CD8-positive, alpha-beta memory T cell (primary cell): ENCODE data around the gene C12orf76. TPM values are rescaled to one million over a fixed set of nuclear protein-coding genes. Genes with fewer than 3 reads are reported as not detected.

Experiments
- polyA plus RNA-seq: library from polyadenylated mRNA; unstranded; fragments of 300-500 nt; fragmentation: Illumina TruSeq; gene quantifications from one replicate; pipeline ENCODE4 v1.2.3, GENCODE V29; 2021
- total RNA-seq, 2 experiments: library from RNA; stranded (reverse); gene quantifications; one replicate each; pipeline ENCODE4 v1.2.3, GENCODE V29; 2021

C12orf76 gene
- total and polyA plus RNA-seq, 3 experiments from 2014 or later, result 11.7 to 17.3 (median 12.7) TPM

Other genes starting within 250 kb of the C12orf76 start
- not detected for gene TRPV4, start 215.1 kb downstream of the C12orf76 start, total RNA-seq
- not detected for gene TRPV4, start 215.1 kb downstream of the C12orf76 start, polyA plus RNA-seq
- 10 to 100 TPM; 39.3 to 42.7 TPM for gene GLTP, start 168.0 kb downstream of the C12orf76 start, total RNA-seq
- 67.4 TPM for gene GLTP, start 168.0 kb downstream of the C12orf76 start, polyA plus RNA-seq
- gene TCHP, start 148.2 kb downstream of the C12orf76 start, total RNA-seq, result 10 to 100 TPM; 27.7 to 28.3 TPM
- gene TCHP, start 148.2 kb downstream of the C12orf76 start, polyA plus RNA-seq, result 18.6 TPM
- 10 to 100 TPM; 52.0 to 54.4 TPM for gene GIT2, start 52.2 kb downstream of the C12orf76 start, total RNA-seq
- 93.0 TPM for gene GIT2, start 52.2 kb downstream of the C12orf76 start, polyA plus RNA-seq
- gene ANKRD13A, start 49.1 kb downstream of the C12orf76 start, total RNA-seq, result 10 to 100 TPM; 38.1 to 41.1 TPM
- 47.1 TPM for gene ANKRD13A, start 49.1 kb downstream of the C12orf76 start, polyA plus RNA-seq
- gene IFT81, start 75.8 kb upstream of the C12orf76 start, total RNA-seq, result 1 to 10 TPM; 3.7 to 4.5 TPM
- 0.35 TPM for gene IFT81, start 75.8 kb upstream of the C12orf76 start, polyA plus RNA-seq
- 100 to 1,000 TPM; 199 TPM for gene ATP2A2, start 232.7 kb upstream of the C12orf76 start, total RNA-seq
- 4.8 TPM for gene ATP2A2, start 232.7 kb upstream of the C12orf76 start, polyA plus RNA-seq